ENCODE results near the gene IL10RA. TPM values are rescaled to one million over a fixed set of nuclear protein-coding genes. Genes with fewer than 3 reads are reported as not detected.
A peak's percentile ranks its signal among the peaks of the same experiment; 100 is the strongest.

Gene IL10RA
- total RNA-seq, 1 donor from 2014 or later = not detected

DNA sequence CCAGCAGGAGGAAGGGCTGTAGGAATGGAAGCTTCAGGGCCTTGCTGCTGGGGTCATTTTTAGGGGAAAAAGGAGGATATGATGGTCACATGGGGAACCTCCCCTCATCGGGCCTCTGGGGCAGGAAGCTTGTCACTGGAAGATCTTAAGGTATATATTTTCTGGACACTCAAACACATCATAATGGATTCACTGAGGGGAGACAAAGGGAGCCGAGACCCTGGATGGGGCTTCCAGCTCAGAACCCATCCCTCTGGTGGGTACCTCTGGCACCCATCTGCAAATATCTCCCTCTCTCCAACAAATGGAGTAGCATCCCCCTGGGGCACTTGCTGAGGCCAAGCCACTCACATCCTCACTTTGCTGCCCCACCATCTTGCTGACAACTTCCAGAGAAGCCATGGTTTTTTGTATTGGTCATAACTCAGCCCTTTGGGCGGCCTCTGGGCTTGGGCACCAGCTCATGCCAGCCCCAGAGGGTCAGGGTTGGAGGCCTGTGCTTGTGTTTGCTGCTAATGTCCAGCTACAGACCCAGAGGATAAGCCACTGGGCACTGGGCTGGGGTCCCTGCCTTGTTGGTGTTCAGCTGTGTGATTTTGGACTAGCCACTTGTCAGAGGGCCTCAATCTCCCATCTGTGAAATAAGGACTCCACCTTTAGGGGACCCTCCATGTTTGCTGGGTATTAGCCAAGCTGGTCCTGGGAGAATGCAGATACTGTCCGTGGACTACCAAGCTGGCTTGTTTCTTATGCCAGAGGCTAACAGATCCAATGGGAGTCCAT is 14.1 kb downstream of the IL10RA start:
- DNase-seq (ENCODE audit: low read depth) = no peak
- no peak for FAIRE-seq
- Histone ChIP-seq H3K27me3 (ENCODE audit: control insufficient read depth, insufficient read depth, low read length) (peaks cover 2% of the 10 kb centered on the region), H3K4me3 (ENCODE audit: low read depth, low read length) (no peak overlapping the region), H3K36me3 (ENCODE audit: control insufficient read depth, insufficient read depth, low read length) (no peaks in the 10 kb centered on the region)
- TF ChIP-seq, protein P1, sequence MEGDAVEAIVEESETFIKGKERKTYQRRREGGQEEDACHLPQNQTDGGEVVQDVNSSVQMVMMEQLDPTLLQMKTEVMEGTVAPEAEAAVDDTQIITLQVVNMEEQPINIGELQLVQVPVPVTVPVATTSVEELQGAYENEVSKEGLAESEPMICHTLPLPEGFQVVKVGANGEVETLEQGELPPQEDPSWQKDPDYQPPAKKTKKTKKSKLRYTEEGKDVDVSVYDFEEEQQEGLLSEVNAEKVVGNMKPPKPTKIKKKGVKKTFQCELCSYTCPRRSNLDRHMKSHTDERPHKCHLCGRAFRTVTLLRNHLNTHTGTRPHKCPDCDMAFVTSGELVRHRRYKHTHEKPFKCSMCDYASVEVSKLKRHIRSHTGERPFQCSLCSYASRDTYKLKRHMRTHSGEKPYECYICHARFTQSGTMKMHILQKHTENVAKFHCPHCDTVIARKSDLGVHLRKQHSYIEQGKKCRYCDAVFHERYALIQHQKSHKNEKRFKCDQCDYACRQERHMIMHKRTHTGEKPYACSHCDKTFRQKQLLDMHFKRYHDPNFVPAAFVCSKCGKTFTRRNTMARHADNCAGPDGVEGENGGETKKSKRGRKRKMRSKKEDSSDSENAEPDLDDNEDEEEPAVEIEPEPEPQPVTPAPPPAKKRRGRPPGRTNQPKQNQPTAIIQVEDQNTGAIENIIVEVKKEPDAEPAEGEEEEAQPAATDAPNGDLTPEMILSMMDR (IDR thresholded peaks at IDR 0.05; ENCODE audit: insufficient read depth, low read length, severe bottlenecking) = no peak

DNA sequence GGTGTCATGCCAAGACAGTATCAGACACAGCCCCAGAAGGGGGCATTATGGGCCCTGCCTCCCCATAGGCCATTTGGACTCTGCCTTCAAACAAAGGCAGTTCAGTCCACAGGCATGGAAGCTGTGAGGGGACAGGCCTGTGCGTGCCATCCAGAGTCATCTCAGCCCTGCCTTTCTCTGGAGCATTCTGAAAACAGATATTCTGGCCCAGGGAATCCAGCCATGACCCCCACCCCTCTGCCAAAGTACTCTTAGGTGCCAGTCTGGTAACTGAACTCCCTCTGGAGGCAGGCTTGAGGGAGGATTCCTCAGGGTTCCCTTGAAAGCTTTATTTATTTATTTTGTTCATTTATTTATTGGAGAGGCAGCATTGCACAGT is 14.6 kb downstream of the IL10RA start:
- Histone ChIP-seq H3K4me3 (ENCODE audit: low read depth, low read length) (no peak overlapping the region), H3K27me3 (ENCODE audit: control insufficient read depth, insufficient read depth, low read length) (no peaks in the 10 kb centered on the region), H3K36me3 (ENCODE audit: control insufficient read depth, insufficient read depth, low read length) (no peaks in the 10 kb centered on the region)
- FAIRE-seq (no peak), DNase-seq (ENCODE audit: low read depth) (no peak)
- TF ChIP-seq, protein P1 (IDR thresholded peaks at IDR 0.05; ENCODE audit: insufficient read depth, low read length, severe bottlenecking) = no peak

DNA sequence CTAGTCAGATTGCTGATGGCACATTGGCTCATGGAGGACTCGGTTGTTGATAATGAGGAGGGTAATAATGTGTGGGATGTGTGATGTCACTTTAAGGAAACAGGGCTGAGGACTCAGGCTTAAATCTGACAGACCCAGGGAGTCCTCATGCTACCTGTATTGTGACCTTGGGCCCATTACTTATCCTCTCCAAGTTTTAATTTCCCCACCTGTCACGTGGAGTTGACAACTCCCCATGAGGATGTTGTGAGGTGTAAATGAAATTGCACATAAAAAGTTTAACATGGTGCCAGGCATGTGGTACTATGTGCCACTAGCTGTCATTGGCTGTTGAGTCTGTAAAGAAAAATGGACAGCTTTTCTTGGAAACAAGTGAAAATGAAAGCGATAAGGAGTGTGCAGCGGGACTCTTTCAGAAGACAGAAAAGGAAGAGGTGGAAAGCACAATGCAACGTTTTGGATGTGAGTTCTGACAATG is 15.3 kb downstream of the IL10RA start:
- H3K36me3 ChIP-seq (ENCODE audit: control insufficient read depth, insufficient read depth, low read length) = no peaks in the 10 kb centered on the region
- DNase-seq (ENCODE audit: low read depth) (no peak), FAIRE-seq (no peak)
- TF ChIP-seq, protein P1 (IDR thresholded peaks at IDR 0.05; ENCODE audit: insufficient read depth, low read length, severe bottlenecking) = no peak
- H3K27me3 ChIP-seq (ENCODE audit: control insufficient read depth, insufficient read depth, low read length) = no peaks in the 10 kb centered on the region
- H3K4me3 ChIP-seq (ENCODE audit: low read depth, low read length) = no peak overlapping the region

GRCh38 chr11:118002010-118002540 is 15.9 kb downstream of the IL10RA start:
- Histone ChIP-seq H3K27me3 (ENCODE audit: control insufficient read depth, insufficient read depth, low read length) (no peaks in the 10 kb centered on the region), H3K4me3 (ENCODE audit: low read depth, low read length) (no peak overlapping the region), H3K36me3 (ENCODE audit: control insufficient read depth, insufficient read depth, low read length) (no peaks in the 10 kb centered on the region)
- FAIRE-seq = no peak
- TF ChIP-seq, protein P1 (IDR thresholded peaks at IDR 0.05; ENCODE audit: insufficient read depth, low read length, severe bottlenecking) = no peak
- DNase-seq (ENCODE audit: low read depth) = no peak

- H3K4me3 ChIP-seq (ENCODE audit: low read depth, low read length) = no peak overlapping the region
- DNase-seq (ENCODE audit: low read depth) (peak; percentile 37), FAIRE-seq (no peak)
- no peaks in the 10 kb centered on the region for H3K36me3 ChIP-seq (ENCODE audit: control insufficient read depth, insufficient read depth, low read length)
- H3K27me3 ChIP-seq (ENCODE audit: control insufficient read depth, insufficient read depth, low read length) = no peaks in the 10 kb centered on the region
- TF ChIP-seq, protein P1 (IDR thresholded peaks at IDR 0.05; ENCODE audit: insufficient read depth, low read length, severe bottlenecking) = no peak
These were observed 16.6 kb downstream of the IL10RA start for GRCh38 chr11:118002541-118003423.

All from bronchial epithelial cell (primary cell).